Gastrocnemius medialis (tissue), 4 donors: ENCODE results near the gene CFDP1.

ENCODE experiments used
- CTCF ChIP-seq, 5 experiments: fragments of 450-650 bp in 3 of 5; fragments of 200-600 bp in 2 of 5; sonication (generic) in 2 of 5; IDR thresholded peaks in 4 of 5; conservative IDR thresholded peaks in 1 of 5; 1 replicate in 4 of 5; 2 replicates in 1 of 5; pipeline ENCODE4 v1.5.1; 2016 to 2019; ENCODE audit warnings: antibody characterized with exemption in 5 of 5, mild to moderate bottlenecking in 3 of 5, moderate library complexity in 3 of 5
- POLR2A ChIP-seq, 2 donors: fragments of 450-650 bp; IDR thresholded peaks; one replicate each; pipeline ENCODE4 v1.6.1; 2017; ENCODE audit warnings: antibody characterized with exemption in 2 of 2, mild to moderate bottlenecking in 2 of 2, moderate library complexity in 2 of 2

- no peak for TF ChIP-seq POLR2A (IDR thresholded peaks at IDR 0.05)
- no peak for TF ChIP-seq CTCF (IDR thresholded peaks at IDR 0.05 in 4 of 5, conservative IDR thresholded peaks at IDR 0.05 in 1 of 5)
Observed at GRCh38 chr16:75472908-75473877, 39.9 kb upstream of the CFDP1 start.
